ENCODE data around the gene MAPK10.

- TF ChIP-seq, protein P1, sequence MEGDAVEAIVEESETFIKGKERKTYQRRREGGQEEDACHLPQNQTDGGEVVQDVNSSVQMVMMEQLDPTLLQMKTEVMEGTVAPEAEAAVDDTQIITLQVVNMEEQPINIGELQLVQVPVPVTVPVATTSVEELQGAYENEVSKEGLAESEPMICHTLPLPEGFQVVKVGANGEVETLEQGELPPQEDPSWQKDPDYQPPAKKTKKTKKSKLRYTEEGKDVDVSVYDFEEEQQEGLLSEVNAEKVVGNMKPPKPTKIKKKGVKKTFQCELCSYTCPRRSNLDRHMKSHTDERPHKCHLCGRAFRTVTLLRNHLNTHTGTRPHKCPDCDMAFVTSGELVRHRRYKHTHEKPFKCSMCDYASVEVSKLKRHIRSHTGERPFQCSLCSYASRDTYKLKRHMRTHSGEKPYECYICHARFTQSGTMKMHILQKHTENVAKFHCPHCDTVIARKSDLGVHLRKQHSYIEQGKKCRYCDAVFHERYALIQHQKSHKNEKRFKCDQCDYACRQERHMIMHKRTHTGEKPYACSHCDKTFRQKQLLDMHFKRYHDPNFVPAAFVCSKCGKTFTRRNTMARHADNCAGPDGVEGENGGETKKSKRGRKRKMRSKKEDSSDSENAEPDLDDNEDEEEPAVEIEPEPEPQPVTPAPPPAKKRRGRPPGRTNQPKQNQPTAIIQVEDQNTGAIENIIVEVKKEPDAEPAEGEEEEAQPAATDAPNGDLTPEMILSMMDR (IDR thresholded peaks at IDR 0.05; ENCODE audit: poor library complexity): no peak
- TF ChIP-seq EZH2 (IDR thresholded peaks at IDR 0.05; ENCODE audit: borderline replicate concordance): no peak
- TF ChIP-seq EZH2phosphoT487 (IDR thresholded peaks at IDR 0.05; ENCODE audit: low read depth, severe bottlenecking, unreplicated experiment): no peak
Measured at GRCh38 chr4:86315579-86315978, 44.3 kb downstream of the MAPK10 start.

Data from hepatocyte (in vitro differentiated cells).